GM12878 (cell line): Measurements from ENCODE around the gene ZNF44. TPM values are rescaled to one million over a fixed set of nuclear protein-coding genes. Genes with fewer than 3 reads are reported as not detected.
A peak's percentile ranks its signal among the peaks of the same experiment; 100 is the strongest.

Experiments used
- BHLHE40 ChIP-seq, 2 experiments: fragments of 450-650 bp in 1 of 2; IDR thresholded peaks; 2 replicates each; pipeline ENCODE4 v1.6.1; 2011 to 2017; ENCODE audit warnings: low read depth in 2 of 2, borderline replicate concordance in 1 of 2, improper control_type of control experiment in 1 of 2, low read length in 1 of 2, mild to moderate bottlenecking in 1 of 2
- BRCA1 ChIP-seq: IDR thresholded peaks from 2 replicates; pipeline ENCODE4 v1.6.1; 2011; ENCODE audit warnings: low read depth, low read length, improper control_type of control experiment
- CHD2 ChIP-seq: IDR thresholded peaks from 2 replicates; pipeline ENCODE4 v1.6.1; 2011; ENCODE audit warnings: low read depth, low read length, improper control_type of control experiment, borderline replicate concordance
- IRF4 ChIP-seq: IDR thresholded peaks from 2 replicates; pipeline ENCODE4 v1.6.1; 2011; ENCODE audit warnings: low read depth, low read length
- MLLT1 ChIP-seq: fragments of 450-650 bp; IDR thresholded peaks from 2 replicates; pipeline ENCODE4 v1.6.1; 2016; ENCODE audit warnings: mild to moderate bottlenecking
- MTA2 ChIP-seq: fragments of 450-650 bp; IDR thresholded peaks from 2 replicates; pipeline ENCODE4 v1.6.1; 2016; ENCODE audit warnings: low read depth, mild to moderate bottlenecking, moderate library complexity
- NFYB ChIP-seq: IDR thresholded peaks from 2 replicates; pipeline ENCODE4 v1.6.1; 2011; ENCODE audit warnings: low read depth, mild to moderate bottlenecking, low read length, improper control_type of control experiment, moderate library complexity; ENCODE audit not compliant: insufficient read depth
- PAX5 ChIP-seq: IDR thresholded peaks from 2 replicates; pipeline ENCODE4 v1.6.1; 2011; ENCODE audit warnings: low read depth, low read length, borderline replicate concordance
- PAX8 ChIP-seq: fragments of 450-650 bp; IDR thresholded peaks from 2 replicates; pipeline ENCODE4 v1.6.1; 2017; ENCODE audit warnings: mild to moderate bottlenecking, moderate library complexity
- POLR2AphosphoS5 ChIP-seq: IDR thresholded peaks from 2 replicates; pipeline ENCODE4 v1.6.1; 2011; ENCODE audit warnings: mild to moderate bottlenecking, low read length, inconsistent platforms
- SIX5 ChIP-seq: IDR thresholded peaks from 2 replicates; pipeline ENCODE4 v1.6.1; 2011; ENCODE audit warnings: mild to moderate bottlenecking, low read depth, low read length, moderate library complexity; ENCODE audit not compliant: severe bottlenecking
- SMAD1 ChIP-seq: fragments of 450-650 bp; IDR thresholded peaks from 2 replicates; pipeline ENCODE4 v1.6.1; 2018; ENCODE audit warnings: mild to moderate bottlenecking, low read depth; ENCODE audit not compliant: partially characterized antibody
- SP1 ChIP-seq: IDR thresholded peaks from one replicate; pipeline ENCODE4 v1.6.1; 2011; ENCODE audit warnings: low read depth, low read length
- SREBF2 ChIP-seq: IDR thresholded peaks from 2 replicates; pipeline ENCODE4 v1.6.1; 2012; ENCODE audit warnings: mild to moderate bottlenecking, low read length
- USF1 ChIP-seq: IDR thresholded peaks from 2 replicates; pipeline ENCODE4 v1.6.1; 2011; ENCODE audit warnings: borderline replicate concordance, low read depth, mild to moderate bottlenecking, moderate library complexity, mixed read lengths, low read length; ENCODE audit not compliant: insufficient read depth; ENCODE audit errors: extremely low read length
- USF2 ChIP-seq: IDR thresholded peaks from 2 replicates; pipeline ENCODE4 v1.6.1; 2011; ENCODE audit warnings: low read depth, low read length, improper control_type of control experiment, borderline replicate concordance
- YY1 ChIP-seq: IDR thresholded peaks from 2 replicates; pipeline ENCODE4 v1.6.1; 2011; ENCODE audit warnings: low read depth, mild to moderate bottlenecking, low read length
- polyA plus RNA-seq, 11 experiments: library from polyadenylated mRNA; depleted of rRNA in 4 of 11; unstranded in 6 of 11; stranded (reverse) in 5 of 11; fragments of >200 nt; fragmentation: Nextera tagmentation in 4 of 11; fragmentation: Illumina TruSeq in 1 of 11; extraction: Ambion mirVana in 4 of 11; extraction: Trizol in 1 of 11; gene quantifications; 1 replicate in 1 of 11; 2 replicates in 10 of 11; pipeline versions ENCODE4 v1.2.1 to v1.2.3, GENCODE V29; 2011 to 2016; ENCODE audit warnings: inconsistent platforms in 2 of 11, missing spikeins in 2 of 11, low read depth in 1 of 11
- total RNA-seq, 4 experiments: library from RNA; depleted of rRNA in 3 of 4; stranded (reverse); fragments of >200 nt in 3 of 4; fragmentation: Illumina TruSeq in 1 of 4; extraction: Trizol in 1 of 4; gene quantifications; 2 replicates each; pipeline versions ENCODE4 v1.2.1 to v1.2.3, GENCODE V29; 2013 to 2021

ZNF44 gene
- total and polyA plus RNA-seq, 10 of the 15 experiments (the other 5 are each of a cell fraction or from before 2014, with no cell fraction given), result 3.7 to 11.3 (median 5.4) TPM

GRCh38 chr19:12333162-12334159 lies 38.8 kb upstream of the ZNF44 start, which contains the start of gene ZNF563 (continued):
- TF ChIP-seq NFYB (peak; percentile 97), BHLHE40 (IDR thresholded peaks at IDR 0.05; ENCODE audit: borderline replicate concordance in 1 of 2, low read depth in 2 of 2, low read length in 1 of 2) (peak in 1 of 2 experiments; percentile 63; a peak in 1 of 4 replicates), IRF4 (0 out of 2 replicates have a peak, but pooled peaks have one; percentile 15), SP1 (peak; percentile 95), MTA2 (no peak), USF2 (no peak), PAX5 (peak; percentile 78; the same call in 1 of the 2 replicates), SMAD1 (peak; percentile 34), BRCA1 (no peak), MLLT1 (peak; percentile 53; the same call in 1 of the 2 replicates), CHD2 (peak; percentile 88), SIX5 (no peak), POLR2AphosphoS5 (peak; percentile 94), YY1 (no peak), SREBF2 (no peak), PAX8 (no peak), USF1 (no peak)
- TF ChIP-seq, all 136 proteins: peak for 39
